GM23338 (cell line): ENCODE measurements around the gene PLAAT3. TPM values are rescaled to one million over a fixed set of nuclear protein-coding genes. Genes with fewer than 3 reads are reported as not detected.

Experiments used
- ATAC-seq: fragments of 200-7000 bp; cut with Tn5 transposase; 3 replicates; pipeline ENCODE4 v1.9.1; 2020
- DNase-seq: peaks from one replicate; pipeline ENCODE4 v3.0.0-alpha.2; 2015; ENCODE audit warnings: low spot score
- H2AFZ ChIP-seq: fragments of 200-600 bp; sonication (generic); 2 replicates; pipeline ENCODE4 v1.8.0; 2016; ENCODE audit warnings: antibody characterized with exemption, mild to moderate bottlenecking, moderate library complexity
- H3F3A ChIP-seq: fragments of 200-600 bp; sonication (generic); replicated peaks from 2 replicates; pipeline ENCODE4 v1.8.0; 2017; ENCODE audit warnings: antibody characterized with exemption, mixed run types, low read depth
- H3K27ac ChIP-seq: fragments of 200-600 bp; sonication (generic); 2 replicates; pipeline ENCODE4 v1.6.1; 2016; ENCODE audit warnings: low read depth
- H3K27me3 ChIP-seq: fragments of 200-600 bp; sonication (generic); 2 replicates; pipeline ENCODE4 v1.8.0; 2016; ENCODE audit warnings: mild to moderate bottlenecking, mixed run types, moderate library complexity; ENCODE audit not compliant: insufficient read depth
- H3K36me3 ChIP-seq: fragments of 200-600 bp; sonication (generic); 2 replicates; pipeline ENCODE4 v1.8.0; 2016; ENCODE audit warnings: mild to moderate bottlenecking; ENCODE audit not compliant: insufficient read depth
- H3K4me1 ChIP-seq: fragments of 200-600 bp; sonication (generic); 2 replicates; pipeline ENCODE4 v1.8.0; 2016; ENCODE audit warnings: mild to moderate bottlenecking, moderate library complexity; ENCODE audit not compliant: insufficient read depth
- H3K4me2 ChIP-seq: fragments of 200-600 bp; sonication (generic); 2 replicates; pipeline ENCODE4 v1.7.1; 2017; ENCODE audit warnings: mixed run types
- H3K4me3 ChIP-seq: fragments of 200-600 bp; sonication (generic); 2 replicates; pipeline ENCODE4 v1.6.1; 2016; ENCODE audit warnings: mixed run types
- H3K79me2 ChIP-seq: fragments of 200-600 bp; sonication (generic); replicated peaks from 2 replicates; pipeline ENCODE4 v1.8.0; 2017; ENCODE audit warnings: mild to moderate bottlenecking; ENCODE audit not compliant: insufficient read depth
- H3K9me2 ChIP-seq: fragments of 200-600 bp; sonication (generic); 2 replicates; pipeline ENCODE4 v1.8.0; 2017; ENCODE audit not compliant: insufficient read depth
- H4K20me1 ChIP-seq: fragments of 200-600 bp; sonication (generic); replicated peaks from 2 replicates; pipeline ENCODE4 v1.8.0; 2017; ENCODE audit warnings: mild to moderate bottlenecking; ENCODE audit not compliant: insufficient read depth
- H3K27ac Mint-ChIP-seq: 2 replicates; pipeline ENCODE4 v1.8.0; 2020; ENCODE audit warnings: inconsistent platforms, mild to moderate bottlenecking, moderate library complexity, mixed read lengths
- H3K27me3 Mint-ChIP-seq: 3 replicates; pipeline ENCODE4 v1.8.0; 2022; ENCODE audit warnings: low read depth, mild to moderate bottlenecking, moderate library complexity, mixed read lengths, inconsistent platforms; ENCODE audit not compliant: insufficient read depth, poor library complexity
- H3K36me3 Mint-ChIP-seq: 3 replicates; pipeline ENCODE4 v1.8.0; 2021; ENCODE audit warnings: low read depth, mild to moderate bottlenecking, inconsistent platforms, moderate library complexity, mixed read lengths
- H3K4me1 Mint-ChIP-seq: 3 replicates; pipeline ENCODE4 v1.8.0; 2020; ENCODE audit warnings: mild to moderate bottlenecking, inconsistent platforms, mixed read lengths
- H3K4me3 Mint-ChIP-seq: 3 replicates; pipeline ENCODE4 v1.8.0; 2021; ENCODE audit warnings: moderate library complexity, mild to moderate bottlenecking, inconsistent platforms, mixed read lengths
- H3K9me3 Mint-ChIP-seq: 3 replicates; pipeline ENCODE4 v1.8.0; 2020; ENCODE audit warnings: moderate library complexity, mild to moderate bottlenecking, inconsistent platforms, mixed read lengths
- CREB1 ChIP-seq: fragments of 250-450 bp; sonication (Bioruptor Pico); IDR thresholded peaks from 2 replicates; pipeline ENCODE4 v1.5.0; 2020; ENCODE audit warnings: low read depth, mild to moderate bottlenecking, moderate library complexity
- CTCF ChIP-seq, 2 experiments: fragments of 200-600 bp in 1 of 2; sonication (generic) in 1 of 2; conservative IDR thresholded peaks; 2 replicates each; pipeline versions ENCODE4 v1.5.1 to v1.6.1; 2016 to 2017; ENCODE audit warnings: antibody characterized with exemption in 2 of 2, low read depth in 2 of 2, mild to moderate bottlenecking in 2 of 2, moderate library complexity in 1 of 2
- ETS1 ChIP-seq: IDR thresholded peaks from 2 replicates; pipeline ENCODE4 v1.6.1; 2016; ENCODE audit warnings: antibody characterized with exemption
- EZH2 ChIP-seq: fragments of 200-600 bp; sonication (generic); IDR thresholded peaks from one replicate; pipeline ENCODE4 v1.8.0; 2017; ENCODE audit warnings: antibody characterized with exemption, mild to moderate bottlenecking, low read depth; ENCODE audit not compliant: unreplicated experiment
- EZH2phosphoT487 ChIP-seq: fragments of 200-600 bp; sonication (generic); IDR thresholded peaks from one replicate; pipeline ENCODE4 v1.8.1; 2018; ENCODE audit warnings: antibody characterized with exemption; ENCODE audit not compliant: unreplicated experiment
- JUNB ChIP-seq: IDR thresholded peaks from one replicate; pipeline ENCODE4 v1.6.1; 2016; ENCODE audit warnings: antibody characterized with exemption; ENCODE audit not compliant: unreplicated experiment
- NANOG ChIP-seq: IDR thresholded peaks from 2 replicates; pipeline ENCODE4 v1.6.1; 2016; ENCODE audit warnings: antibody characterized with exemption, borderline replicate concordance
- POLR2AphosphoS5 ChIP-seq: IDR thresholded peaks from 2 replicates; pipeline ENCODE4 v1.6.1; 2016; ENCODE audit warnings: antibody characterized with exemption, low read depth
- REST ChIP-seq: IDR thresholded peaks from one replicate; pipeline ENCODE4 v1.6.1; 2018; ENCODE audit warnings: antibody characterized with exemption; ENCODE audit not compliant: unreplicated experiment
- STAT1 ChIP-seq: IDR thresholded peaks from one replicate; pipeline ENCODE4 v1.6.1; 2016; ENCODE audit warnings: antibody characterized with exemption; ENCODE audit not compliant: unreplicated experiment
- ZNF114 ChIP-seq: fragments of 250-450 bp; sonication (Bioruptor Pico); IDR thresholded peaks from 2 replicates; pipeline ENCODE4 v1.5.0; 2020; ENCODE audit warnings: mild to moderate bottlenecking, moderate library complexity
- ZNF331 ChIP-seq: fragments of 250-450 bp; sonication (Bioruptor Pico); IDR thresholded peaks from 2 replicates; pipeline ENCODE4 v1.5.0; 2020; ENCODE audit warnings: low read depth, mild to moderate bottlenecking, moderate library complexity
- ZNF462 ChIP-seq: fragments of 250-450 bp; sonication (Bioruptor Pico); IDR thresholded peaks from 2 replicates; pipeline ENCODE4 v1.5.0; 2020; ENCODE audit warnings: mild to moderate bottlenecking, moderate library complexity
- polyA plus RNA-seq: library from polyadenylated mRNA; unstranded; fragments of >200 nt; fragmentation: Nextera tagmentation; extraction: Ambion mirVana; gene quantifications from 2 replicates; pipeline ENCODE4 v1.2.1, GENCODE V29; 2016
- total RNA-seq: library from RNA; depleted of rRNA; stranded (reverse); fragments of >200 nt; shearing (Covaris generic); gene quantifications from 2 replicates; pipeline ENCODE4 v1.2.3, GENCODE V29; 2014

Gene PLAAT3
- total and polyA plus RNA-seq, 2 experiments from 2014 or later = 61.1 to 262 TPM

GRCh38 chr11:63558459-63559157 is 55.6 kb downstream of the PLAAT3 start:
- no peaks in the 10 kb centered on the region for H4K20me1 ChIP-seq
- H3K4me2 ChIP-seq = no peak overlapping the region
- H3K4me3 Mint-ChIP-seq = no peak overlapping the region
- no peaks in the 10 kb centered on the region for H3K36me3 ChIP-seq
- no peak overlapping the region for H3K27ac Mint-ChIP-seq
- no peak overlapping the region for H2AFZ ChIP-seq
- H3K27me3 Mint-ChIP-seq = peaks cover 8% of the 10 kb centered on the region
- H3K79me2 ChIP-seq = no peaks in the 10 kb centered on the region
- TF ChIP-seq CTCF (conservative IDR thresholded peaks at IDR 0.05; ENCODE audit: low read depth in 2 of 2) (no peak), ZNF331 (no peak), EZH2phosphoT487 (no peak), NANOG (no peak), ETS1 (no peak), EZH2 (no peak), REST (no peak), JUNB (no peak), ZNF462 (CRISPR knock-in tag) (no peak), STAT1 (no peak), POLR2AphosphoS5 (no peak), CREB1 (no peak), ZNF114 (CRISPR knock-in tag) (no peak)
- peaks cover 19% of the 10 kb centered on the region for H3K4me1 Mint-ChIP-seq
- no peak overlapping the region for H3K27ac ChIP-seq
- H3K9me2 ChIP-seq = no peaks in the 10 kb centered on the region
- H3F3A ChIP-seq = no peaks in the 10 kb centered on the region
- peaks cover 20% of the 10 kb centered on the region for H3K4me1 ChIP-seq
- H3K36me3 Mint-ChIP-seq = no peaks in the 10 kb centered on the region
- H3K4me3 ChIP-seq = no peak overlapping the region
- no peak for ATAC-seq
- H3K27me3 ChIP-seq = no peaks in the 10 kb centered on the region
- no peaks in the 10 kb centered on the region for H3K9me3 Mint-ChIP-seq
- no peak for DNase-seq
